Lower lobe of right lung (tissue), 2 donors: ENCODE results near the gene CAMSAP1. TPM values are rescaled to one million over a fixed set of nuclear protein-coding genes. Genes with fewer than 3 reads are reported as not detected.

Experiments used
- ATAC-seq, 2 donors: fragments of 200-7000 bp; cut with Tn5 transposase; one replicate each; pipeline ENCODE4 v1.9.1; 2020 to 2022; ENCODE audit warnings: mild to moderate bottlenecking in 2 of 2, moderate library complexity in 2 of 2
- DNase-seq: peaks from one replicate; pipeline ENCODE4 v3.0.0-alpha.2; 2020
- H3K27ac ChIP-seq: fragments of 200-600 bp; one replicate; pipeline ENCODE4 v1.8.0; 2022
- H3K27me3 ChIP-seq: fragments of 200-600 bp; one replicate; pipeline ENCODE4 v1.8.0; 2022; ENCODE audit warnings: low read depth
- H3K36me3 ChIP-seq: fragments of 200-600 bp; one replicate; pipeline ENCODE4 v1.8.0; 2022; ENCODE audit warnings: mild to moderate bottlenecking
- H3K4me1 ChIP-seq: fragments of 200-600 bp; one replicate; pipeline ENCODE4 v1.8.0; 2022
- H3K4me3 ChIP-seq: fragments of 200-600 bp; one replicate; pipeline ENCODE4 v1.8.0; 2022; ENCODE audit warnings: mild to moderate bottlenecking
- H3K9me3 ChIP-seq: fragments of 200-600 bp; one replicate; pipeline ENCODE4 v1.8.0; 2022
- CTCF ChIP-seq: fragments of 200-600 bp; IDR thresholded peaks from one replicate; pipeline ENCODE4 v1.8.0; 2022; ENCODE audit warnings: antibody characterized with exemption, mild to moderate bottlenecking
- intact Hi-C: fragments of 100-400 bp; cut with DNase I; formaldehyde crosslinking; loops from one replicate; pipeline ENCODE4 v1.11.0; 2022
- total RNA-seq: library from RNA; stranded (reverse); fragmentation: NEBNext Ultra II Directional; extraction: Animal tissue kit (Norgen Biotek cat#: 25700); gene quantifications from one replicate; pipeline ENCODE4 v1.2.1, GENCODE V29; 2021
- donor health status: DM: no; HTN: yes; CAD: no; lungs with severe emphysema.

The CAMSAP1 gene
- total RNA-seq, 1 donor from 2014 or later: 34.4 TPM

- Histone ChIP-seq H3K9me3 (no peaks in the 10 kb centered on the region), H3K4me1 (peaks cover 39% of the 10 kb centered on the region), H3K36me3 (peaks cover 19% of the 10 kb centered on the region), H3K4me3 (no peak overlapping the region), H3K27ac (no peak overlapping the region), H3K27me3 (no peaks in the 10 kb centered on the region)
- ATAC-seq: no peak
- intact Hi-C loops: no loop called here
- no peak for TF ChIP-seq CTCF
- DNase-seq: no peak
Observed at GRCh38 chr9:135909371-135909770, 2.0 kb upstream of the CAMSAP1 start.

GRCh38 chr9:135908754-135909204 is 1.4 kb upstream of the CAMSAP1 start:
- TF ChIP-seq CTCF: no peak
- DNase-seq (no peak), ATAC-seq (no peak)
- Histone ChIP-seq H3K27me3 (no peaks in the 10 kb centered on the region), H3K36me3 (peaks cover 18% of the 10 kb centered on the region), H3K4me1 (peaks cover 44% of the 10 kb centered on the region), H3K9me3 (no peaks in the 10 kb centered on the region), H3K27ac (peak overlapping the region; percentile 80), H3K4me3 (peak overlapping the region; percentile 80)
- intact Hi-C loops: no loop called here

GRCh38 chr9:135908093-135908753 is 877 bp upstream of the CAMSAP1 start:
- no peak for TF ChIP-seq CTCF
- H3K27me3 ChIP-seq: no peaks in the 10 kb centered on the region
- DNase-seq (peak; percentile 59), ATAC-seq (no peak)
- peak overlapping the region; percentile 80 for H3K4me3 ChIP-seq
- intact Hi-C loops: no loop called here
- no peaks in the 10 kb centered on the region for H3K9me3 ChIP-seq
- H3K27ac ChIP-seq: peak overlapping the region; percentile 80
- peaks cover 13% of the 10 kb centered on the region for H3K36me3 ChIP-seq
- H3K4me1 ChIP-seq: peaks cover 50% of the 10 kb centered on the region

GRCh38 chr9:135907006-135907430 is 328 bp downstream of the CAMSAP1 start:
- H3K9me3 ChIP-seq: no peaks in the 10 kb centered on the region
- no peak overlapping the region for H3K27ac ChIP-seq
- ATAC-seq: no peak
- peaks cover 53% of the 10 kb centered on the region for H3K4me1 ChIP-seq
- no peaks in the 10 kb centered on the region for H3K27me3 ChIP-seq
- TF ChIP-seq CTCF: no peak
- peaks cover 7% of the 10 kb centered on the region for H3K36me3 ChIP-seq
- peak overlapping the region; percentile 69 for H3K4me3 ChIP-seq
- intact Hi-C loops: no loop called here
- DNase-seq: peak; percentile 66

- DNase-seq (peak; percentile 54), ATAC-seq (no peak)
- no peak for TF ChIP-seq CTCF
- H3K9me3 ChIP-seq: no peaks in the 10 kb centered on the region
- H3K36me3 ChIP-seq: peaks cover 3% of the 10 kb centered on the region
- H3K27me3 ChIP-seq: no peaks in the 10 kb centered on the region
- peak overlapping the region; percentile 69 for H3K4me3 ChIP-seq
- H3K4me1 ChIP-seq: peaks cover 53% of the 10 kb centered on the region
- H3K27ac ChIP-seq: peak overlapping the region; percentile 74
- intact Hi-C loops: no loop called here
Observed at GRCh38 chr9:135906291-135907005, 898 bp downstream of the CAMSAP1 start.
